T follicular helper cell (primary cell): ENCODE measurements around the gene RAD51B.
"Not testable (repeated sequence)": the region's sequence is repeated elsewhere in the genome, so short reads cannot be mapped to it uniquely, and the experiment has no call there.

Experiments
- DNase-seq: peaks from one replicate; pipeline ENCODE4 v3.0.0-alpha.2; 2020; ENCODE audit warnings: low read depth

RAD51B gene

DNA sequence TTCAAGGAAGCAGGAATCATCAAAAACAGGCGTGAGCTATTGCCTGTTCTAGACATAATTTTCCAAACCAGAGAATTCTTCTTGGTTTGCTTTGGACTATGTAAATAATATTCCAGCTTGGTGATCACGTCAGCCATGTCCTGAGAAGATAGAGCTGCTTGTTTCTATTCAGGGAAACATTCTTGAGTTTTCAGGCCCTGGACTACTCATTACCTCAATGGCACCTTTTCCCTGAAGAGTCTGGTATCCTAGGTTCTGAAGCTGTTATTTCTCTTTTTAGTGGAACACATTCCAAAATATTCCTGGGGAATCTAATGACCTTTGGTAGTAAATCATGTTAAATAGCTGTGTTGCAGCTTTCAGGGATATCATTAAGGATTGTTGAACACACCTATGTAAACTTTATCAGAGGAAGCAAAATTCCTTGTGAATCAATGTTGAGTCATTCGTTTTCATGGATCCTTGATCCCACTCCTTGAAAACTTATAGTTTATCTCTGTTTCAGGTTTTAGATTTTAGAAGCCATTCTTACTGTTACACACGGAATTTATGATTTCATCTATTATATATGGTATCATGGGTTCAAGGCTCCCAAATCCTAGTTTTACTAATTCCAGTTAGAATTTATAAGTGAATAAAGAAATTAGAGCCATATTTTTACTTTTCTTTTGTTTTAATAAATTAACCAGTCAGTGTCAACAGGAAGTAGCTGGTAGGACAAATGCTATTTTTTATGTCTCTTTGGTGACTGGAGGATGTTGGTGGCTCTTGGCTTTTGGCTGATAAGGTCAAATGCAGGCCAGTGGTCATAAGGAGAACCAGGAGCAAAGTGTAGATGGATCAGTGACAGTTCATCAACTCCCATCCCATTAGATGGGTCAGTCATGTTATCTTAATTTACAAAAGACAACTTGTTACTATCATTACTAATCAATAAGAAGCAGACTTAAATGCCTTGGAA, 593.2 kb downstream of the RAD51B start:
- DNase-seq: no peak

DNA sequence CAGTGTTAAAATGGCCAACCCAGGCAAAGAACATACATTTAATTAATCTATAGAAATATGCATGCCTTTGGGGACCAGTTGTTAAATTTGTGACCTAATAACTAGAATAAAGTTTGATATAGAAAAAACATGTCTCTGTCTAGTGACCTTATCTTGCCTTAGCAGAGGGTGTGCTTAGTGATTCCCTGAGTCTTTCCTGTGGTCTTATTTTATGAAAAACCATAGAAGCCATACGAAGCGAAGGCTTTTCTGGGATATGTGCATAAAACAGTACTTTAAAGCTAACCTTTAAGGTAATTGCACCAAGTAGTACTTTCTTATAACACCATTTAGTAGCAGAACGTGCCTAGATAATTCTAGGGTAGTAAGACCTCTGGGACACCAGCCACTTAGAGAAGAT, 593.9 kb downstream of the RAD51B start:
- DNase-seq: no peak

DNA sequence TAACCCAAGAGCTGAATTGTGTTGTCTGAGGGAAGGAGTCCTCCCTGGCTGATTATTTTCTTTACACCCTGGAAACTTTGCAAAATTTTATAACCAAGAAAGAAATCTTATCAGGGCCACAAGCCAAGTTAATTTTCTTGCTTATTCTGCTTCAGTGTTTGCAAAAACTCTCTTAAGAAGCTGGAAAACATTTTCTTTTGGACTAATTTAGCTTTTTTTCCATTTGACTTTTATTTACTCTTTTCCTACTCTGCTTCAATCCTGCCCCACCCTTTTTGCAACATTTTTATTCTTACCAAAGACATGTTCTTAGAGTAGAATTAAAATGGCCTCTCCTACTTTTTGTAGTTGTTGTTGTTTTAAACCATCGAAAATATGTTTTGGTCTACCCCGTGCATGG, 594.5 kb downstream of the RAD51B start:
- no peak for DNase-seq

DNA sequence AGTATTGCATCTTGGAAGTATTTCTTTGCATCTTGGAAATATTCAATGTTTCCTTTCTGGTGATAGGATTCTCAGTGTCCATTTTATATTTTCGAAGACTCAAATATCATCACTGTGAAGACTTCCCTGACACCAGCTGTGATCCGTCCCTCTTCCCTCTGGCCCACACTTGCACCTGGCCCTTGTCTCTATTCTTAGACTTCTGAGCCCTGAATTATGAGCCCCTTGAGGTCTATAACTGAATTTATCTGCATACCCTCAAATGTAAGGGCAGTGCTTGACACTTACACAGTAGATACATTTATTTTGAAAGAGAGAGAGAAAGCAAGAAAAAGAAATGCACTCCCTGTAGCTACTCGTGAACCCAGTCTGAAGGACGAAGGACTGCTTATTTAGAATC, 596.6 kb downstream of the RAD51B start:
- no peak for DNase-seq

DNA sequence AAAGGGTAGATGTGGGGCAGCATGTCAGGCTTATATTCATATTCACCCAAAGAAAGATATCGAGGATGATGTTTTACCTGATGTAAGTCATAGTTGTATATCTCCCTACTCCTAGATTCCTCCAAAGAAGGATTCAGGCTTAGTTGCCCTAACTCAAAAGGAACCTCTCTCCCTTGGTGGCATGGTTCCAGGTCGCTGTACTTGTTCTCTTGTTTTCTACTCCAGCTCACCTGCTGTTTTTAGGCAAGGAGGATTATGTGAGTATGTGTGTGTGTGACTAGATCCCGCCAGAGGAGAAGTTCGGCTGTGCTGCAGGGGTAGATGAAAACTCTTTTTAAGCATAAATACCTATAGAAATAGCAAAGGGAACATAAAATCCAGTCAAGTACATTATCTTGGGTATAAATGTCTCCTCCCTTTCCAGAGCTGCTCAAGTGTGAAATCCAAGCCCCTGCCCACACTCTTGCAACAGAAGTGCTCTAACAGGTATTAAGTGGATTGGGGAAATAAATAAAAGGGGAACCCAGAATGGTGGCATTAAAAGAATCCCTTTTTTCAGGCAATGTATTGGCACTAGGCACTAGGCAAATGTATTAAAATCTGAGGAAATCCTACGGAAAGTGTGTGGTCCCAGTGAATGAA, 597.6 kb downstream of the RAD51B start:
- no peak for DNase-seq

DNA sequence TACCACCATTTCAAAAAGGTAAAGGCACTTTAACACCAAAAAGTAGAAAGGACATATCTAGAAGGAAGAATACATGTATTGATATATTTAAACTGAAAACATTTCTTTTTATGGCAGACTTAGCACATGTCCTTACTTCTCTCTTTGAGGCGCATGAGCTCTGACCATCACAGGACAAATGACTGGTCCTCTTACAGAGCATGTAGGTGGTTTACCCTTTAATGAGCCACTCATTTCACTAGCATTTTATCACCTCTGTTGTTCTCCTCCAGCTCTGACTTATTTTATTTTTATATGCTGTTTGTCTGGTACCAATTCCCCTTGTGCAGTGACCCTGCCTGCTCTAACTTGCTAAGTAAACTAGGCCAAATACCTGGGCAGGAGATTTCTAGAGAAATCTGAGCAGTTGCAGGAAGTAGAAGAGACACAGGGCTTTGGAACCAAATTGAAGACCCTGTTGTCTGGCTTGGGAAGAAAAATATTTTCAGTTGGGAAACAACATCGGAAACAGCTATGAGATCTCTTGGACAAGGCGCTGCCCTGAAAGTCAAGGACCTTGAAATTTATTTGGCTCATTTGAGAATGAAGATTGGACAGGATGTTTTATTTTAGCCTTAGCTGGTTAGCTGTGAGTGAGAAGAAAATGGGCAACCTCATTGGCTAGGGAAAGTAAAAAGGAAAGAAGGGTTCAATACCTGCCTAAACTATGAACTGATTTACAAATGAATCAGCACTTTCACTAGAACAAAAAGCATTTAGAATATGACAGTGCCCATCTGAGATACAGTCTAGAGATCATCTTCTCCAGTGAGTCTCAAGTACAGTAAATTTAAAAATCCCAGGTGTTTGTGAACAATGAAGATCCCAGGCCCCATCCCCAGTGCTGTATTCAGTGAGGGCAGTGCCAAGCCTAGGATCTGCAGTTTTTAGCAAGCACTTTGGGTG, 598.9 kb downstream of the RAD51B start:
- DNase-seq: no peak

DNA sequence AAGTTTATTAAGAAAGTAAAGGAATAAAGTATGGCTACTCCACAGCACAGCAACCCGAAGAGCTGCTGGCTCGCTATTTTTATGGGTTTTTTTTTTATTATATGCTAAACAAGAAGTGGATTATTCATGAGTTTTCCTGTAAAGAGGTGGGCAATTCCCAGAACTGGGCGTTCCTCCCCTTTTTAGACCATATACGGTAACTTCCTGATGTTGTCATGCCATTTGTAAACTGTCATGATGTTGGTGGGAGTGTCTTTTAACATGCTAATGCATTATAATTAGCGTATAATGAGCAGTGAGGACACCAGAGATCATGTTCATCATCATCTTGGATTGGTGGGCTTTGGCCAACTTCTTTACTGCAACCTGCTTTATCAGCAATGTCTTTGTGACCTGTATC, 600.8 kb downstream of the RAD51B start:
- no peak for DNase-seq

DNA sequence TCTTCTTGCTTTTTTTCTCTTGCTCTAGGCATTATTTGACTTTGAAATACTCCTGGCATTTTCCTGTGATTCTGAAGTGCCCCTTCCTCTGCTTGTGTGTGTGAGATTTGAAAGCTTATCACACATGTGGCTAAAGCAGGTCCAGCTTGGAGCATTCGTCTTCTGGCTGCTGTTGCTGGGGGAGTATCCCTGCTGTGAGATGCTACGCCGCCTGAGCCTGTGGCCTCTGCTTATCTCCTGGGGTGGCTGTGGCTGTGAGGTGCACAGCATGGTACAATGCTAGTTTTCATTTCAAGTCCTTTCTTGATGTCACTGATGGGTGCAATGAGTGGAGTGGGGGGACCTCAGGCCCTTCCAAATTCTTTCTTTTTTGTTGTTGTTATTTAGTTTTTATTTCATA, 601.5 kb downstream of the RAD51B start:
- DNase-seq: no peak

DNA sequence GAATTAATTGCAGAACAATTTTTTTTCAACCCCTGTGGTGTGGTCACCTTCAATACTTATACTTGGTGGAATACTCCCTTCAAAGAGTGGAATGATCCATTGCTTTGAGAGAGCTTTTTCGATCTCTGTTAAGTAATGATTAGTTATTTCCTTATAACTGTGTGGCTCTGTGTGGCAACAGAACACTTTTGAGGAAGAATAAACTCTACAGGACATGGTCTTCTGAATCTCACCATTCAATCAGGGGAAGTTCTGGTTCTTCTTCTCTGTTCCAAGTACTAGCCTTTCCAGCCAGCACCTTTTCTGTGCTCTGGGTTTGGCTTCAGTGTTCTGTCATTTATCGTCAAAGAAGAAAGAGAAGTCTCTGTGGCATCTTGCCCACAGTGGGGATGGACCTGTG, 604.1 kb downstream of the RAD51B start:
- no peak for DNase-seq

DNA sequence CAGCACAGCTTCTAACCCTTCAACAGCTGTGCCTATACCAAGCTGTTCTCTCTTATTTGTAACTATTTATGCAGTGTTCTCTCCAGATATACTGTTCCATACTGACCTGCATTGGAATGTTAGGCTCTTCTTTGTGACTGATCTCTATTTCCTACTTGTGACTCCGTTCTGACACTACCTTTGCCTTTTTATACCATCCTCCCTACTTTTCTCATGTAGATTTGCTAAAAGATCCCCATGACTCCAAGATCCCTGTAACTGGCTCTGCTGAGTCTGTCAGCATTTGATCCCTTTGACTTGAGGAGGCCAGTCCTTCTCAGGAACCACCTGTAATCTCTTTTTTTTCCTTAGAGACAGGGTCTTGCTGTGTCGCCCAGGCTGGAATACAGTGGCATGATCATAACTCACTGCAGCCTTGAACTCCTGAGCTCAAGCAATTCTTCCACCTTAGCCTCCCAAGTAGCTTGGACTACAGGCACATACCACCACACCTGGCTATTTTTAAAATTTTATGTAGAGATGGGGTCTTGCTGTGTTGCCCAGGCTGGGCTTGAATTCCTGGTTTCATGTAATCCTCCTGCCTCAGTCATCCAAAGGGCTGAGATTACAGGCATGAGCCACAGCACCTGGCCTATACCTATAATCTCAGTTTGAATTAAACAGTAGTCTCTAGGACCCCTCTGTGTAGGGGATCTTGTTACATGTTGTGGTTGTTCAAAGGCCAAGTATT, 605.0 kb downstream of the RAD51B start:
- DNase-seq: no peak

DNA sequence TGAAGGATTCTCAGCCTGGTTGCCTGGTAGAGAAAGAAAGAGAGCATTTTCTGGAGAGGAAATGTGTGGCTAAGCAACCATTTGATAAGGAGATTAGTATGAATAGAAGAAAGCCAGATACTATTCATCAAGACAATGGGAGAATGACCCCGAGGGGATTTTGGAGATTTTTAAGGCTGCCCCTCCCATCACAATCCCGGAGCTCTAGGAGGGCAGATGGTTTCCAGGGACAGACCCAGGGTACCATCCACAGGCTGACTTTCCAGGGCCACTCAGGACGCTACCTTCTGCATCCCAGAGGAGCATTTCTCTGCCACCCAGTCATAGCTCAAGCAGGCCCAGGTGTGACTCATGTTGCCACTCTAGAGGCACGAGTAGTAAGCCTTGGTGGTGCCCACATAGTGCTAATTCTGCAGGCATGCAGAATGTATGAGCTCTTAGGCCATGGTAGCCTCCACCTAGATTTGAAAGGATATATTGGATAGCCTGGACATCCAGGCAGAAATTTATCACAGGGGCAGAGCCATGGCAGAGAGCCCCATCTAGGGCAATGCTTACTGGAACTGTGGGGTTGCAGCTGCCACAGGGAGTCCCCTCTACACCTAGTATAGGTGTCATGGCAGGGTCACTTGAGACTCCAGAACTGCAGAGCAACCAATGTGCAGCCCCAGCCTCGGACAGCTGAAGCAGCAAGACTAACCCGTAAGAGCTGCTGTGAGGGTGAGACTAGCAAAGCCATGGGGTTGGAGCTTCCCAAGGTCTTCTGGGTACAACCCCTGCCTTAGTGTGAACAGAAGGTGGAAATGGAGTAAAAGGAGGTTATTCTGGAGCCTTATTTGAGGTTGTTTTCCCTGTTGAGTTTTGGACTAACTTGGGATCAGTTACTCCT, 607.3 kb downstream of the RAD51B start:
- DNase-seq: no peak

DNA sequence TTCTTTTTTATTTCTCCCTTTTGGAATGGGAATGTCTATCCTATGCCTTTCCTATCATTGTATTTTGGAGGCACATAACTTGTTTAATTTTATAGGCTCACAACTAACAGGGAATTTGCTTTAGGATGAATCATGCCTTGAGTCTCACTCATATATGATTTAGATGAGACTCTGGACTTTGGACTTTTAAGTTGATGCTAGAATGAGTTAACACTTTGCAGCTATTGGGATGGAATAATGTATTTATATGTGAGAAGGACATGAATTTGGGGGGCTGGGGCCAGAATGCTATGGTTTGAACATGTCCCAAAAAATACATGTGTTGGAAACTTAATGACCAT, 607.9 kb downstream of the RAD51B start:
- no peak for DNase-seq

DNA sequence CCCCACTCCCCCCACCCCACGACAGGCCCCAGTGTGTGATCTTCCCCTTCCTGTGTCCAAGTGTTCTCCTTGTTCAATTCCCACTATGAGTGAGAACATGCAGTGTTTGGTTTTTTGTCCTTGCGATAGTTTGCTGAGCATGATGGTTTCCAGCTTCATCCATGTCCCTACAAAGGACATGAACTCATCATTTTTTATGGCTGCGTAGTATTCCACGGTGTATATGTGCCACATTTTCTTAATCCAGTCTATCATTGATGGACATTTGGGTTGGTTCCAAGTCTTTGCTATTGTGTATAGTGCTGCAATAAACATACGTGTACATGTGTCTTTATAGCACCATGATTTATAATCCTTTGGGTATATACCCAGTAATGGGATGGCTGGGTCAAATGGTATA, 609.3 kb downstream of the RAD51B start:
- DNase-seq: not testable (repeated sequence)

DNA sequence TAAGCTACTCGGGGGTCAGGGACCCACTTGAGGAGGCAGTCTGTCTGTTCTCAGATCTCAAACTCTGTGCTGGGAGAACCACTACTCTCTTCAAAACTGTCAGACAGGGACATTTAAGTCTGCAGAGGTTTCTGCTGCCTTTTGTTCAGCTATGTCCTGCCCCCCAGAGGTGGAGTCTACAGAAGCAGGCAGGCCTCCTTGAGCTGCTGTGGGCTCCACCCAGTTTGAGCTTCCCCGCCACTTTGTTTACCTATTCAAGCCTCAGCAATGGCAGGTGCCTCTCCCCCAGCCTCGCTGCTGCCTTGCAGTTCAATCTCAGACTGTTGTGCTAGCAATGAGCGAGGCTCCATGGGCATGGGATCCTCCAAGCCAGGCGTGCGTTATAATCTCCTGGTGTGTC, 614.6 kb downstream of the RAD51B start:
- DNase-seq: not testable (repeated sequence)

DNA sequence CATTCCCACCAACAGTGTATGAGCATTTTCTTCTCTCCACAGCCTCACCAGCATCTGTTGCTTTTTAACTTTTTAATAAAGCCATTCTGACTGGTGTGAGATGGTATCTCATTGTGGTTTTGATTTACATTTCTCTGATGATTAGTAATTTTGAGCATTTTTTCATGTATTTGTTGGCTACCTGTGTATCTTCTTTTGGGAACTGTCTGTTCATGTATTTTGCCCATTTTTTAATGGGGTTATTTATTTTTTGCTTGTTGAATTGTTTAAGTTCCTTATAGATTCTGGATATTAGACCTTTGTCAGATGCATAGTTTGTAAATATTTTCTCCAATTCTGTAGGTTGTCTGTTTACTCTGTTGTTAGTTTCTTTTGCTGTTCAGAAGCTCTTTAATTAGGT, 616.1 kb downstream of the RAD51B start:
- not testable (repeated sequence) for DNase-seq

DNA sequence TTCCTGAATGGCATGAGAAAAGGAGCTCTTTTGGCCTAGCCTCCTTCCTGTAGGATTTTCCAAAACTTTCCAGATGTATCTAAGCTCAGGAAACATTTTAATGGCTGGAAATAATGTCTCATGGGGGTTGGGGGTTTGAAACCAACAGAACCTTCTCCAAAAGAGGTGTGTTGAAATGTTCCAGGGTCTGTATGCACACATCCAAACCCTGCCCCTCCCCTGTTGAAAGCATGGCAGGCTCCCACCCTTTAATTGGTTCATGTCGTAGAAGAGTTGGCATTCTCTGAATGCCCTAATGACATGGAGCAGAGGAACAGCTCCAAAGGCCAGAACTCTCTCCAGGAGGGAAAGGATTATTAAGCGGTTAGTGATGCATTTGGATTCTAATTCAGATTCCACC, 620.1 kb downstream of the RAD51B start:
- no peak for DNase-seq

DNA sequence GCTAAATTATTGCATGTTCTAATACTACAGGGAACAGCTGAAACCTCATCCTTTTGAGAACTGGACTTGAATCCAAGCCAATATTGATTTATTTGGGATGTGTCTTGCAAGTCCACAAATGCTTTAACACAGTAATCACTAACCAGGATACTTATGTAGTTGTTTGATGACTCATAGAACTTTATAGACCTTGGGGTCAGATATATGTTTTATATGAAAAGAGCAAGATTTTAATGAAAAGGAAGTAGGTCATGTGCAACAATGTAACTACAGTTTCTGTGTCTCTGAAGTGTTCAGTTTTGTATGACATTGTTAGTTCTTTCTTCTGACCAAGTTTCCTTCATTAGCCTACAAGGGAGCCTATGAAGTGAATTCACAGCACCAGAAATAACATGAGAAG, 621.2 kb downstream of the RAD51B start:
- DNase-seq: no peak

DNA sequence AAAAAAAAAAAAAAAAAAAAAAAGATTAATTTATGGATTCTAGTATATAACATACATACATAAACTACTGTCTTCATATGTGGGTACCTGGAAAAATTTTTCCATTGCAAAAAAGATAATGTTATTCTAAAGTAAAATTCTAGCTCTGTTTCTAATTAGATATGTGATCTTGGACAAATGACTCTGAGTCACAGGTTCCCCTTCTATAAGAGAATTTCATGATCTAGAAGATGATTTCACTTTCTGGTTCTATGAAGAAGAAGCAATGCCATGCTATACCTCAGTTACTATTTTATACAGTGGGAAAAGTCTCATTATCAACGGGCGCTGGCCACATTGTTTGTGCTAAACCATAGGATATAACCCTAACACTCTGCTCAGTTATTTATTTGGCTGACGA, 622.0 kb downstream of the RAD51B start:
- no peak for DNase-seq

DNA sequence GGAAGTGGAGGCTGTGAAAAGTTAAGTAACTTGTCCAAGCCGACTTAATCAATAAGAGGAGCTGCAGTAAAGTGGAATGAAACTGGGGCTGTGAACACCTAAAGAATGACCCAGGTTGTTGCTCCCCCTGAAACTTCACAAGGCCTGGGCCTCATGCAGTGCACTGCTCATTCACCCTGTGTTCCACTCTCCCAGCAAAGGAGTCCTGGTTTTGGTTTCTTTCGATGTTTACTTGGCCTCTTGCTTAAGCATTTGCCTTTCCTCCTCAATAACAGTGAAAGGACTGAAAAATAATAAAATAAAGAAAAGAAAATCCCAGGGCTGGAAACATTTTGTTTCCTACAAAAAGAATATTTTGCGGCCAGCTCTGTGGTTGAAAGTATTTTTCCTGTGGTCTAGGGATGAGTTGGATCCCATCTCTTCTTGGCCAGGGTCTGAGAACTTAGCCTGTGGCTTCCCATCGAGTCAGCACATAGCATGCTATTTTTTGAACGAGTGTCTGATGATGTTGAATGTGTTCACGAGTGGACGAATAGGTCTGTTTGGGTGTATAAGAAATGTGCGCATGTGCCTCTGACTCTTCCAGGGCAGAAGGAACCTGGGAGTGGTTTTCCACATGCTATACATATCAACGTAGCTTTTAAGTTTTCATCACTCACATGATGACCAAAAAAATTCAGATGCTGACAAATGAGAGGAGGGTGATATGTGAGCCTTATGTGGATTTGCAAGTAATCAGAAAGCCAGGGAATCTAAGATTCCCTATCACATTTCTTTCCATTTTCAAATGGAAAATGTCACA, 623.5 kb downstream of the RAD51B start:
- no peak for DNase-seq
